Measurements from ENCODE around the gene REPS1. TPM values are rescaled to one million over a fixed set of nuclear protein-coding genes. Genes with fewer than 3 reads are reported as not detected.

REPS1 gene
- total and polyA plus RNA-seq, 8 donors, result 14.1 to 26.2 (median 19.0) TPM

DNA sequence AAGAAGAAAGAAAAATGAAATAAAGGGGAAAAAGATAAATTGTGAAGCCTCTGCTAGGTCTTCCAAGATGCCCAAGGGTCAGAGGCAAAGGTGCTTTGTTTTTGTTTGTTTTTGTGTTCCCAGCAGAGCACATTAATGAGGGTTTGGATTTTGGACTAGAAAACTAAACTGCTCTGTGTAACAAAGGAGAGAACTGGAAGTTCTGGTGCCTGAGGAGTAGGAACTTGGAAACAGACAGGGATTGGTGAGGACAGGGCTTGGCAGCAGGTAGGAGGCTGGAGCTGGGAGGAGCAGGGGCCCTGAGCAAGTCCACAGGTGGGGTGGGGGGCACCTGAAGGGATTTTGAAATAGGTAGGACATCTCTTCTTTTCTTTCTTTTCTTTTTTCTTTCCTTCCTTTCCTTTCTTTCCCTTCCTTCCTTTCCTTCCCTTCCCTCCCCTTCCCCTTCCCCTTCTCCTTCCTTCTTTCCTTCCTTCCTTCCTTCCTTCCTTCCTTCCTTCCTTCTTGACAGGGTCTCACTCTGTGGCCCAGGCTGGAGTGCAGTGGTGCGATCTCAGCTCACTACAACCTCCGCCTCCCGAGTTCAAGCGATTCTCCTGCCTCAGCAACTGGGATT, 25.2 kb upstream of the REPS1 start:
- H3K27me3 ChIP-seq, result no peaks in the 10 kb centered on the region
- FAIRE-seq, result no peak
- TF ChIP-seq, protein P1, sequence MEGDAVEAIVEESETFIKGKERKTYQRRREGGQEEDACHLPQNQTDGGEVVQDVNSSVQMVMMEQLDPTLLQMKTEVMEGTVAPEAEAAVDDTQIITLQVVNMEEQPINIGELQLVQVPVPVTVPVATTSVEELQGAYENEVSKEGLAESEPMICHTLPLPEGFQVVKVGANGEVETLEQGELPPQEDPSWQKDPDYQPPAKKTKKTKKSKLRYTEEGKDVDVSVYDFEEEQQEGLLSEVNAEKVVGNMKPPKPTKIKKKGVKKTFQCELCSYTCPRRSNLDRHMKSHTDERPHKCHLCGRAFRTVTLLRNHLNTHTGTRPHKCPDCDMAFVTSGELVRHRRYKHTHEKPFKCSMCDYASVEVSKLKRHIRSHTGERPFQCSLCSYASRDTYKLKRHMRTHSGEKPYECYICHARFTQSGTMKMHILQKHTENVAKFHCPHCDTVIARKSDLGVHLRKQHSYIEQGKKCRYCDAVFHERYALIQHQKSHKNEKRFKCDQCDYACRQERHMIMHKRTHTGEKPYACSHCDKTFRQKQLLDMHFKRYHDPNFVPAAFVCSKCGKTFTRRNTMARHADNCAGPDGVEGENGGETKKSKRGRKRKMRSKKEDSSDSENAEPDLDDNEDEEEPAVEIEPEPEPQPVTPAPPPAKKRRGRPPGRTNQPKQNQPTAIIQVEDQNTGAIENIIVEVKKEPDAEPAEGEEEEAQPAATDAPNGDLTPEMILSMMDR (IDR thresholded peaks at IDR 0.05), result no peak

DNA sequence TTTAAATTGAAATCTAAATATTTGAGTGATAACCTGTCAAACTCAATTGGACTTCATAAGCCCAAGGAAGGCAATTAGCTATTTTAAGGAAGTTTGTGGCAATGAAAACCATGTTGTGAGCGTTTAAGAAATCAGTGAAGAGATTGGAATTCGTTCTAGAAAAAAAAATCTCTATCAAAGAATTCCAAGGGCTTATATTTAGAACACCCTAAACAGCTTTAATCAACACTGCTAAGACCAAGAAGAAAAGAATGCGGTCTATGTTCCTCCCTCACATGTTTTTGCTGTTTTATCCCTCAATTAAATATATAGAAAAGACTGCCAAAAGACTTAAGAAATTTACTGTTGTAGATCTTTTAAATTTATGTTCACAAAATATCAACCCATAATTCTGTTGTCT, 23.9 kb upstream of the REPS1 start:
- H3K9me3 ChIP-seq, result no peaks in the 10 kb centered on the region

More for the DNA sequence above, 25.2 kb upstream of the REPS1 start:
- H3K4me1 ChIP-seq, result peaks cover 0 to 10% (median 3%) of the 10 kb centered on the region in 3 donors
- DNase-seq, result no peak
- no peaks in the 10 kb centered on the region for H3K36me3 ChIP-seq
- no peak overlapping the region for H3K27ac ChIP-seq
- no peak for ATAC-seq
- no peak overlapping the region for H3K4me3 ChIP-seq
- no peaks in the 10 kb centered on the region for H3K9me3 ChIP-seq
- intact Hi-C loops (cut with DNase I), result no loop called here
- WGBS, 2 donors, result 94 to 97% methylated on average over 4 of the region's 4 CpGs

DNA sequence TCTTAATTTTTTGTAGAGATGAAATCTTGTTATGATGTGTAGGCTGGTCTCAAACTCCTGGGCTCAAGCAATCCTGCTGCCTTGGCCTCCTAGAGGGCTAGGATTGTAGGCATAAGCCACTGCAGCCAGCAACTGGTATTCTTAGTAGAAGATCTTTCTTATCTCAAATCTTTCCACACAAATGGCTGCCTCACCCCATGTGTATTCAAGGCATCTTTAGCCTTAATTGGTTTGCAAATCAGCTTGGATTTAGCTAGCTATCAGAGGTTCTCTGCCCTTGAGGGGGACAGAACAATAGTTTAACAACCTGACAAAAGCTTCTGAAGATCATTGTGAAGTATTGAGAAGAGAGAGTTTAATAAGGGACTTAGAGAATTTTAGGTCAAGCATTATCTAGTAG, 22.6 kb upstream of the REPS1 start:
- ATAC-seq (no peak), FAIRE-seq (no peak), DNase-seq (no peak)
- H3K4me3 ChIP-seq, result no peak overlapping the region
- TF ChIP-seq, protein P1 (IDR thresholded peaks at IDR 0.05), result no peak
- no peaks in the 10 kb centered on the region for H3K4me1 ChIP-seq
- no peaks in the 10 kb centered on the region for H3K9me3 ChIP-seq
- no peak overlapping the region for H3K27ac ChIP-seq
- intact Hi-C loops (cut with DNase I), result no loop called here
- no peaks in the 10 kb centered on the region for H3K27me3 ChIP-seq
- H3K36me3 ChIP-seq, result no peaks in the 10 kb centered on the region

More for the DNA sequence above, 23.9 kb upstream of the REPS1 start:
- no peak overlapping the region for H3K27ac ChIP-seq
- TF ChIP-seq, protein P1 (IDR thresholded peaks at IDR 0.05), result no peak
- intact Hi-C loops (cut with DNase I), result no loop called here
- DNase-seq (no peak), ATAC-seq (no peak), FAIRE-seq (no peak)
- H3K36me3 ChIP-seq, result no peaks in the 10 kb centered on the region
- H3K4me3 ChIP-seq, result no peak overlapping the region
- no peaks in the 10 kb centered on the region for H3K27me3 ChIP-seq
- 76 to 85% methylated on average over 3 of the region's 3 CpGs for WGBS, 2 donors
- peaks cover 0 to 3% (median 1%) of the 10 kb centered on the region in 3 donors for H3K4me1 ChIP-seq

DNA sequence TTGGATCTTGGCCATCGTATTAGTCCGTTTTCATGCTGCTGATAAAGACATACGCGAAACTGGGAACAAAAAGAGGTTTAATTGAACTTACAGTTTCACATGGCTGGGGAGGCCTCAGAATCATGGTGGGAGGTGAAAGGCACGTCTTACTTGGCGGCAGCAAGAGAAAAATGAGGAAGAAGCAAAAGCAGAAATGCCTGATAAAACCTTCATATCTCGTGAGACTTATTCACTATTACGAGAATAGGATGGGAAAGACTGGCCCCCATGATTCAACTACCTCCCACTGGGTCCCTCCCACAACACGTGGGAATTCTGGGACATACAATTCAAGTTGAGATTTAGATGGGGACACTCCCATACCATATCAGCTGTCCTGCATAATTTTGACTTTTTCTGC, 20.1 kb upstream of the REPS1 start:
- Histone ChIP-seq H3K4me3 (no peak overlapping the region), H3K36me3 (no peaks in the 10 kb centered on the region), H3K27me3 (no peaks in the 10 kb centered on the region), H3K4me1 (no peaks in the 10 kb centered on the region), H3K9me3 (no peaks in the 10 kb centered on the region), H3K27ac (no peak overlapping the region)
- 83 to 86% methylated on average over 9 of the region's 9 CpGs for WGBS, 2 donors
- ATAC-seq, result no peak
- DNase-seq, result no peak
- no peak for FAIRE-seq
- TF ChIP-seq, protein P1 (IDR thresholded peaks at IDR 0.05), result no peak
- intact Hi-C loops (cut with DNase I), result no loop called here

DNA sequence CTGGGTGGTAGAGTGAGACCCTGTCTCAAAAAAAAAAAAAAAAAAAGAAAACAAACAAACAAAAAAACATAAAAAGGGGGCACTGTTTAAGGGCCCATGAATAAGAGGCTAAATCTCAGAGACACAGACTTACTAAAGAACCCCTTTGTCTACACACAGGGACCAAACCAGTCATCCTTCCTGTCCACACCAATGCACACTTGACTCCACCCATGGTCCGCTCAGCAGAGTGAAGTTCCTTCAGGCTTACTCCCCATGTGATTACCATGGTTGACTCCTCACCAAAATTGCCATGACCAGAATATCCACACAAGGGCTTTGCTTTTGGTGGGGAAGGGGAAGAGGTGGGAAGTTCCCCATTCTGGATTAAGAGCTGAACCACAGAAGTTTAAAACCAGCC, 19.4 kb upstream of the REPS1 start:
- no peaks in the 10 kb centered on the region for H3K36me3 ChIP-seq
- ATAC-seq (no peak), DNase-seq (no peak), FAIRE-seq (no peak)
- TF ChIP-seq, protein P1 (IDR thresholded peaks at IDR 0.05), result no peak
- H3K9me3 ChIP-seq, result no peaks in the 10 kb centered on the region
- H3K27ac ChIP-seq, result no peak overlapping the region
- H3K4me3 ChIP-seq, result no peak overlapping the region
- whole genome bisulfite sequencing, 2 donors, result 93 to 95% methylated on average over 1 of the region's 1 CpG
- no peaks in the 10 kb centered on the region for H3K4me1 ChIP-seq
- intact Hi-C loops (cut with DNase I), result no loop called here
- no peaks in the 10 kb centered on the region for H3K27me3 ChIP-seq
